Caki2 (cell line): ENCODE data around the gene SH3RF2. TPM values are rescaled to one million over a fixed set of nuclear protein-coding genes. Genes with fewer than 3 reads are reported as not detected.
"Not testable (repeated sequence)": the region's sequence is repeated elsewhere in the genome, so short reads cannot be mapped to it uniquely, and the experiment has no call there.

ENCODE experiments used
- DNase-seq: peaks from one replicate; pipeline ENCODE4 v3.0.0-alpha.2; 2015; ENCODE audit warnings: low read depth
- in situ Hi-C: cut with HindIII; loops from 2 replicates; pipeline ENCODE4 v1.10.0; 2016; ENCODE audit warnings: low sequenced_read_pairs, low pct_unique_long_range_greater_than_20kb, mixed read lengths
- total RNA-seq: library from RNA; depleted of rRNA; stranded (reverse); fragments of >200 nt; shearing (Covaris generic); gene quantifications from 2 replicates; pipeline ENCODE4 v1.2.3, GENCODE V29; 2014; ENCODE audit warnings: low replicate concordance

The SH3RF2 gene
- total RNA-seq, 1 experiment from 2014 or later: 11.0 TPM

GRCh38 chr5:145942749-145943148 is 6.4 kb downstream of the SH3RF2 start:
- in situ Hi-C loops: no loop called here
- DNase-seq: no peak

- DNase-seq: peak; percentile 26
- in situ Hi-C loops: no loop called here
Observed at GRCh38 chr5:145943674-145944121, 7.3 kb downstream of the SH3RF2 start.

GRCh38 chr5:145944328-145944727 is 8.0 kb downstream of the SH3RF2 start:
- in situ Hi-C loops: no loop called here
- no peak for DNase-seq

DNA sequence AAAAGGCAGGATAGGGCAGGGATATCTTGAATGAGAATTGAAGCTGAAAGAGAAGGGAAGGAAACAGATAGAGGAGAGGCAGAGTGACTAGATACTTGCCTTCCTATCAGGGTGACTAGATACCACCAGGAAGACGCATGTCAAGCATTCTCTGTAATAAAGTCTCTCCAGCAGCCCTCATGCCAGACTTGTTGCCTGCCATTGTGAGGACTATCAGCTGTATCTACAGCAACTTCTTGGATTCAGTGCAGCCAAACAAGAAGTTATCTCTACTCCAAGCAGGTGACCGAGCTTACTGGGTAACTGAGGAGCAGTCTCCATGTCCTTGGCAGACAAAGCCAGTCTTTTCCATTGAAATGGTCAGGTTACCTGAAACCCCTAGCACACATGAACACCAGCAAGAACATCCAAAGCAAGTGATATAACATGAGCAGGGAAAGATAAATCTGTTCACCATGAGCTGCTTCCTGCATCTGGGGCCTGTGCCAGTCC is 9.3 kb downstream of the SH3RF2 start:
- in situ Hi-C loops: no loop called here
- no peak for DNase-seq

GRCh38 chr5:145946112-145946861 is 9.9 kb downstream of the SH3RF2 start:
- DNase-seq: peak; percentile 95
- in situ Hi-C loops: no loop called here

DNA sequence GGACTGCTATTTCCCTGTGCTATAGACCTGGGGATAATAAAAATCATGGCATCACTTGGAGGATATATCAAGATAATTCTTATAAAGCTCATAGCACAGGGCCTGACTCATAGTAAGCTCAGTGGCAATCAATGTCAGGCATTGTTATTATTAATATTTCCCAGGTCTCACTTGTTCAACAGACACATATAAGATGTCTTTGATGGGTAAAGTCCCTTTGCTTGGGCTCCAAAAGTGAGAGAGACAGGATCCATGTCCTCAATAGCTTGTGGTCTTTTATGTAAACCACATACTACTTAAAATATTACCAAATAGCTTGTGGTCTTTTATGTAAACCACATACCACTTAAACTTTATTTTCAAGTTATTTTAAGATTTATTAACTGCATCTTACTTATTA is 11.2 kb downstream of the SH3RF2 start:
- DNase-seq: no peak
- in situ Hi-C loops: no loop called here

- no peak for DNase-seq
- in situ Hi-C loops: no loop called here
Observed at GRCh38 chr5:145948047-145948446, 11.7 kb downstream of the SH3RF2 start.

- in situ Hi-C loops: no loop called here
- DNase-seq: no peak
Observed at GRCh38 chr5:145948921-145949320, 12.5 kb downstream of the SH3RF2 start.

DNA sequence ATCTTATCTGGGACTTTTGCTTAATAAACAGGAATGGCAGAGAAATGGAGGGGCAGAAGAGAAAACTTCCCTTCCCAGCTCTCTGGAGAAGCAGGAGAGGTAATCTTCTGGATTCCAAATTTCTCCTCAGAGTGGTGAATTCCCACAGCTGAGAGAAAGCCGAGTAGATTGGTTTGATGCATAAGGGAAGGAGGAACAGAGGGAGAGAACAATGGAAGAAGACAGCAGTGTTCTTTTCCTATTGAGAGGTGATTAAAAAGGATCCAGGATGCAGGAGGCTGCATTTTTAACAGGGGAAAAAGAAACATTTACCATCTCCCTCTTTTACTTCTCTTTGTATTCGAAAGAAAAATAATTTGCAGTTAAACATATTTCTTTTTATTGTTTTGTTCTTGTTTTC is 13.1 kb downstream of the SH3RF2 start:
- in situ Hi-C loops: no loop called here
- no peak for DNase-seq

- in situ Hi-C loops: no loop called here
- DNase-seq: no peak
Observed at GRCh38 chr5:145951071-145951470, 14.7 kb downstream of the SH3RF2 start.

DNA sequence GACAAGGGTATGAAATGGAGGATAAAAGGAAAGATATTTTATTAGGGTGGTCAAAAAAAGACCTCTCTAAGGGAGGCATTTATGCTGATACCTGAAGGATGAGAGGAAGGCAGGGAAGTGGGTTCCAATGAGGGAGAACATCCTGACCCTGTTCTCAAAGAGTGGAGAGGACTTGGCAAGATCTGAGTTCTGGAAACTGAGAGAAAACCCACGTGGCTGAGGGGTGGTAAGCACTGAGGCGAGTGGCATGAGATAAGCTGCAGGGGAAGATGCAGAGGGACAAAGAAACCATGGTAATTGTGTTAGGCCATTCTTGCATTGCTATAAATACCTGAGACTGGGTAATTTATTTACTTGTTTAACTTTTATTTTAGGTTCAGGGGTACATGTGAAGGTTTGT is 16.8 kb downstream of the SH3RF2 start:
- DNase-seq: no peak
- in situ Hi-C loops: no loop called here

GRCh38 chr5:145954140-145954539 is 17.8 kb downstream of the SH3RF2 start:
- DNase-seq, in situ Hi-C loops: not testable (repeated sequence)

- no peak for DNase-seq
- in situ Hi-C loops: no loop called here
Observed at GRCh38 chr5:145957388-145957787, 21.0 kb downstream of the SH3RF2 start.

GRCh38 chr5:145958436-145958835 is 22.1 kb downstream of the SH3RF2 start:
- in situ Hi-C loops: no loop called here
- no peak for DNase-seq

GRCh38 chr5:145960166-145960565 is 23.8 kb downstream of the SH3RF2 start:
- no peak for DNase-seq
- in situ Hi-C loops: no loop called here

- no peak for DNase-seq
- in situ Hi-C loops: no loop called here
Observed at GRCh38 chr5:145960848-145961600, 24.6 kb downstream of the SH3RF2 start.

- in situ Hi-C loops: no loop called here
- no peak for DNase-seq
Observed at GRCh38 chr5:145962001-145962400, 25.6 kb downstream of the SH3RF2 start.

DNA sequence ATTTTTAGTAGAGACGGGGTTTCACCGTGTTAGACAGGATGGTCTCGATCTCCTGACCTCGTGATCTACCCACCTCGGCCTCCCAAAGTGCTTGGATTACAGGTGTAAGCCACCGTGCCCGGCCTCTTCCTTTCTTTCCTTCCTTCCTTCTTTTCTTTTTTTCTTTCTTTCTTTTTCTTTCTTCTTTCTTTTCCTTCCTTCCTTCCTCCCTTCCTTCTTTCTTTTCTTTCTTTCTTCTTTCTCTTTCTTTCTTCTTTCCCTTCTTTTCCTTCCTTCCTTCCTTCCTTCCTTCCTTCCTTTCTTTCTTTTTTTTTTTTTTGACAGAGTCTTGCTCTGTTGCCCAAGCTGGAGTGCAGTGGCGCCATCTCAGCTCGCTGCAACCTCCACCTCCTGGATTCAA is 27.6 kb downstream of the SH3RF2 start:
- in situ Hi-C loops: not testable (repeated sequence)

GRCh38 chr5:145965804-145966203 is 29.4 kb downstream of the SH3RF2 start:
- in situ Hi-C loops: no loop called here
- no peak for DNase-seq

More for the DNA sequence above, 27.6 kb downstream of the SH3RF2 start:
- not testable (repeated sequence) for DNase-seq
